Ovary (tissue), 3 donors: Measurements from ENCODE around the gene RASGRP4.

Experiments
- POLR2A ChIP-seq: fragments of 450-650 bp; IDR thresholded peaks from one replicate; pipeline ENCODE4 v1.6.1; 2017; ENCODE audit warnings: antibody characterized with exemption, mild to moderate bottlenecking, moderate library complexity
- TF ChIP-seq, protein P1 (sequence below), 3 donors: fragments of 450-650 bp in 2 of 3; fragments of 200-600 bp in 1 of 3; IDR thresholded peaks; one replicate each; pipeline versions ENCODE4 v1.5.1 to v1.8.0; 2016 to 2022; ENCODE audit warnings: antibody characterized with exemption in 3 of 3, mild to moderate bottlenecking in 1 of 3
- donor health status: DM: no; HTN: no; CAD: no.

DNA sequence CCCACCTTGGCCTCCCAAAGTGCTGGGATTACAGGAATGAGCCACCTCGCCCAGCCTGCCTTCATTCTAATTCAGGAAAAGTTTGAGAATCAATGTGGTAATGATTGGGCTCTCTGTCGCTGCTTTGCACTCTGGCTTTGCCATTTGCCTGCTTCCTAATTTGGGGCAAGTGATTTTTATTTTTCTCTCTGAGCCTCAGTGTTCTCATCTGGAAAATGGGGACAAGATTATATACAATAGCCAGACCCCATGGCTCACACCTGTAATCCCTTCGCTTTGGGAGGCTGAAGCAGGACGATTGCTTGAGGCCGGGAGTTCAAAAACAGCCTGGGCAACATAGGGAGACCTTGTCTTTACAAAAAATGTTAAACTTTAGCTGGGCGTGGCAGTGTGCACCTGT lies 11.3 kb upstream of the RASGRP4 start:
- TF ChIP-seq, protein P1, sequence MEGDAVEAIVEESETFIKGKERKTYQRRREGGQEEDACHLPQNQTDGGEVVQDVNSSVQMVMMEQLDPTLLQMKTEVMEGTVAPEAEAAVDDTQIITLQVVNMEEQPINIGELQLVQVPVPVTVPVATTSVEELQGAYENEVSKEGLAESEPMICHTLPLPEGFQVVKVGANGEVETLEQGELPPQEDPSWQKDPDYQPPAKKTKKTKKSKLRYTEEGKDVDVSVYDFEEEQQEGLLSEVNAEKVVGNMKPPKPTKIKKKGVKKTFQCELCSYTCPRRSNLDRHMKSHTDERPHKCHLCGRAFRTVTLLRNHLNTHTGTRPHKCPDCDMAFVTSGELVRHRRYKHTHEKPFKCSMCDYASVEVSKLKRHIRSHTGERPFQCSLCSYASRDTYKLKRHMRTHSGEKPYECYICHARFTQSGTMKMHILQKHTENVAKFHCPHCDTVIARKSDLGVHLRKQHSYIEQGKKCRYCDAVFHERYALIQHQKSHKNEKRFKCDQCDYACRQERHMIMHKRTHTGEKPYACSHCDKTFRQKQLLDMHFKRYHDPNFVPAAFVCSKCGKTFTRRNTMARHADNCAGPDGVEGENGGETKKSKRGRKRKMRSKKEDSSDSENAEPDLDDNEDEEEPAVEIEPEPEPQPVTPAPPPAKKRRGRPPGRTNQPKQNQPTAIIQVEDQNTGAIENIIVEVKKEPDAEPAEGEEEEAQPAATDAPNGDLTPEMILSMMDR (IDR thresholded peaks at IDR 0.05), result no peak
- TF ChIP-seq POLR2A, result no peak
